ENCODE data around the gene RASA4B. TPM values are rescaled to one million over a fixed set of nuclear protein-coding genes. Genes with fewer than 3 reads are reported as not detected.

Gene RASA4B
- polyA plus RNA-seq, 4 donors = 7.5 to 22.2 (median 10.1) TPM

Other genes with a start within 250 kb of the RASA4B start
- gene SH2B2, start 230.9 kb downstream of the RASA4B start, polyA plus RNA-seq (ENCODE audit: insufficient read length in 4 of 4) = 1 to 10 TPM; 2.6 to 5.8 (median 4.1) TPM
- 1 to 10 TPM in 3 of 4 donors, not detected in 1; 1.2 to 2.4 (median 1.4) TPM for gene SPDYE6, start 161.3 kb downstream of the RASA4B start, polyA plus RNA-seq (ENCODE audit: insufficient read length in 4 of 4)
- 10 to 100 TPM; 33.3 to 38.4 (median 35.2) TPM for gene PRKRIP1, start 121.4 kb downstream of the RASA4B start, polyA plus RNA-seq (ENCODE audit: insufficient read length in 4 of 4)
- gene ORAI2, start 84.2 kb downstream of the RASA4B start, polyA plus RNA-seq (ENCODE audit: insufficient read length in 4 of 4) = 10 to 100 TPM; 19.6 to 29.8 (median 21.4) TPM
- gene ALKBH4, start 52.9 kb downstream of the RASA4B start, polyA plus RNA-seq (ENCODE audit: insufficient read length in 4 of 4) = 10 to 100 TPM; 10.6 to 16.8 (median 11.5) TPM
- gene LRWD1, start 52.8 kb downstream of the RASA4B start, polyA plus RNA-seq (ENCODE audit: insufficient read length in 4 of 4) = 10 to 100 TPM; 17.9 to 23.8 (median 20.8) TPM
- gene POLR2J, start 38.9 kb downstream of the RASA4B start, polyA plus RNA-seq (ENCODE audit: insufficient read length in 4 of 4) = 10 to 100 TPM; 29.4 to 43.7 (median 31.6) TPM
- gene UPK3BL2, start 25.9 kb upstream of the RASA4B start, polyA plus RNA-seq (ENCODE audit: insufficient read length in 4 of 4) = 10 to 100 TPM in 1 of 4 donors, 1 to 10 TPM in 3; 4.6 to 10.9 (median 6.4) TPM
- gene SPDYE2, start 33.4 kb upstream of the RASA4B start, polyA plus RNA-seq (ENCODE audit: insufficient read length in 4 of 4) = 1 to 10 TPM; 1.6 to 3.4 (median 2.4) TPM
- 10 to 100 TPM; 58.9 to 81.7 (median 77.2) TPM for gene POLR2J3, start 54.8 kb upstream of the RASA4B start, polyA plus RNA-seq (ENCODE audit: insufficient read length in 4 of 4)
- gene RASA4, start 99.0 kb upstream of the RASA4B start, polyA plus RNA-seq (ENCODE audit: insufficient read length in 4 of 4) = 10 to 100 TPM; 23.9 to 42.4 (median 31.8) TPM
- 10 to 100 TPM in 2 of 4 donors, 1 to 10 TPM in 2; 4.7 to 18.5 (median 11.1) TPM for gene UPK3BL1, start 125.0 kb upstream of the RASA4B start, polyA plus RNA-seq (ENCODE audit: insufficient read length in 4 of 4)
- gene SPDYE2B, start 132.5 kb upstream of the RASA4B start, polyA plus RNA-seq (ENCODE audit: insufficient read length in 4 of 4) = under 1 TPM; 0.32 to 0.79 (median 0.68) TPM
- 1 to 10 TPM; 1.3 to 3.1 (median 2.2) TPM for gene POLR2J2, start 153.9 kb upstream of the RASA4B start, polyA plus RNA-seq (ENCODE audit: insufficient read length in 4 of 4)
- gene FAM185A, start 231.2 kb upstream of the RASA4B start, polyA plus RNA-seq (ENCODE audit: insufficient read length in 4 of 4) = 10 to 100 TPM; 10.1 to 12.3 (median 10.8) TPM